ENCODE measurements around the gene TMED1. TPM values are rescaled to one million over a fixed set of nuclear protein-coding genes. Genes with fewer than 3 reads are reported as not detected.

The TMED1 gene
- total RNA-seq, 1 experiment from 2014 or later: 32.3 TPM

GRCh38 chr19:10816691-10817090, 19.3 kb downstream of the TMED1 start:
- Histone ChIP-seq H3K4me2 (ENCODE audit: insufficient read depth, insufficient read length, low read length) (no peak overlapping the region), H3K18ac (ENCODE audit: insufficient read length, low read depth, low read length) (no peak overlapping the region), H4K8ac (replicated peaks; ENCODE audit: insufficient read length, low read depth, low read length) (no peak overlapping the region), H3K9me3 (ENCODE audit: control insufficient read depth, low read depth, low read length) (no peaks in the 10 kb centered on the region), H4K5ac (ENCODE audit: insufficient read length, low read depth, low read length) (no peak overlapping the region), H2BK12ac (ENCODE audit: insufficient read length, low read depth, low read length) (no peak overlapping the region), H3K27ac (ENCODE audit: insufficient read length, low read depth, low read length) (no peak overlapping the region), H3K9ac (ENCODE audit: extremely low read depth, insufficient read length, low read length) (no peak overlapping the region), H3K27me3 (ENCODE audit: insufficient read depth, low read length) (no peaks in the 10 kb centered on the region), H3K79me2 (ENCODE audit: insufficient read depth, low read length) (no peaks in the 10 kb centered on the region), H3K23me2 (ENCODE audit: insufficient read length, low read depth, low read length, poor library complexity, severe bottlenecking) (no peaks in the 10 kb centered on the region), H2BK20ac (ENCODE audit: low read depth, low read length, poor library complexity, severe bottlenecking) (no peak overlapping the region), H3K23ac (ENCODE audit: insufficient read length, low read depth, low read length) (no peak overlapping the region), H4K20me1 (ENCODE audit: control insufficient read depth, insufficient read depth, insufficient read length) (peaks cover 3% of the 10 kb centered on the region), H4K91ac (ENCODE audit: insufficient read length, low read depth, low read length) (no peak overlapping the region), H3K14ac (ENCODE audit: insufficient read depth, low read length) (no peak overlapping the region), H2AFZ (ENCODE audit: low read length) (no peak overlapping the region), H2BK120ac (ENCODE audit: low read depth, low read length, poor library complexity, severe bottlenecking) (no peak overlapping the region), H3K79me1 (ENCODE audit: insufficient read depth, low read depth, low read length, poor library complexity, severe bottlenecking) (no peaks in the 10 kb centered on the region), H2BK15ac (ENCODE audit: low read depth, low read length) (no peak overlapping the region), H3K4ac (ENCODE audit: low read depth, low read length) (no peak overlapping the region), H3T11ph (ENCODE audit: low read length) (no peak overlapping the region), H3K56ac (ENCODE audit: insufficient read length, low read depth, low read length) (no peak overlapping the region), H2AK5ac (ENCODE audit: insufficient read length, low read length) (no peak overlapping the region), H2BK5ac (ENCODE audit: insufficient read length, low read length) (no peak overlapping the region), H3K4me1 (ENCODE audit: insufficient read depth, low read length) (no peaks in the 10 kb centered on the region)
- Mint-ChIP-seq H3K4me1 (peaks cover 0 to 4% of the 10 kb centered on the region in 2 experiments; a peak in 1 of 4 replicates), H3K27ac (peak overlapping the region; percentile 49 to 79 (median 78); a peak in 4 of 7 replicates), H3K4me3 (no peak overlapping the region), H3K27me3 (ENCODE audit: low read depth) (no peaks in the 10 kb centered on the region; the same call in 1 of the 2 replicates), H3K9me3 (no peaks in the 10 kb centered on the region), H3K36me3 (ENCODE audit: insufficient read depth in 1 of 3, low read depth in 3 of 3) (peaks cover 28 to 50% (median 35%) of the 10 kb centered on the region in 3 experiments)
- no peak for DNase-seq
- TF ChIP-seq CTCF (conservative IDR thresholded peaks at IDR 0.05): no peak
- no CpG with 5 or more reads among the region's 11 CpGs for WGBS (ENCODE audit: extremely low coverage, insufficient read length, low lambda C conversion rate)

Data from H9 (cell line).